Activated CD8-positive, alpha-beta memory T cell treated with anti-CD3 and anti-CD28 coated beads for 48 hours (primary cell): ENCODE data around the gene YIPF5.

ENCODE experiments used
- DNase-seq, 3 experiments: peaks; one replicate each; pipeline ENCODE4 v3.0.0-alpha.2; 2020; ENCODE audit warnings: low read depth in 2 of 3, low spot score in 2 of 3

The YIPF5 gene

DNA sequence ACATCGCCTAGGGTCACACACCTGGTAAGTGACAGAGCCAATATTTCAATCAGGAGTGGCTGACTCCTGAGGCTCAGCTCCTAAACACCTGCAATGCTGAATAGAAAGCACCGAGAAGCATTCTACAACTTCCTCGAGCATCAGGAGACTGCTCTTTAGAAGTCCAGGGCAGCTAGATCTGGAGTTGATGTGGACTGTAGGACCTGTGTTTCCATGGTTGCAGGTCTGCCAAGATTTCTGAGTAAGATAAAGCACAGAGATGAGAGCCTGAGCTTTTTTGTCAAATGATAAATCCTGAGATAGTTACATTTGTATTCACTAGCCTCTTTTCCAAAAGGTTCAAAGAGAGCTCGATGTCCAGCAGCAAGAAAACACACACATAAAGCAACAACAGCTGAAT lies 43.8 kb downstream of the YIPF5 start:
- DNase-seq, result no peak

DNA sequence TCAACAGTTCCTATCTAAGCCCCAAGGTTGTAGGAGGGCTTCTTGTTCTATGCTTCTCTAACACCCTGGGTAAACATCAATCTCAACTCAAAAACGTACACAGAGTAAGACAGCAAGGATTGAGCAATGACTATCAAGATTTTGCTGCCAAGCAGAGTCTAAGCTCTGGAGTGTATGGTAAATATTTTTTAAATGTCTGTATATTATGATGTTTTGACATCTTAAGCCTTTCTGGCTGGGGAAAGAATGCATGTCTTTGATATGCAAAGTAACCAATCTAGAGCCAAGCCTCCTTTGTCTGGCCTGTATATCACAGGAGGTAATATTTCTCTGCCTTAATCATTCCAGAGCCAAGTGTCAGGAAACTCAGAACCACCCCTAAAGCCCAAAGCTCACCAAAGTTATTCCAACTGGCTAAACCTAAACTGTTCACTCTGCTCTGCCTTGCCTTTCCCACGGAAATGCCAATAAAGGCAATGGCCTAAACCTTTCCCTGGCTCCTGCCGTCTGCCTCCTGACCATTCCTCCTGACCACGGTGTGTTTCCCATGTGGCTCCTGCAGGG lies 45.2 kb downstream of the YIPF5 start:
- DNase-seq, result no peak

DNA sequence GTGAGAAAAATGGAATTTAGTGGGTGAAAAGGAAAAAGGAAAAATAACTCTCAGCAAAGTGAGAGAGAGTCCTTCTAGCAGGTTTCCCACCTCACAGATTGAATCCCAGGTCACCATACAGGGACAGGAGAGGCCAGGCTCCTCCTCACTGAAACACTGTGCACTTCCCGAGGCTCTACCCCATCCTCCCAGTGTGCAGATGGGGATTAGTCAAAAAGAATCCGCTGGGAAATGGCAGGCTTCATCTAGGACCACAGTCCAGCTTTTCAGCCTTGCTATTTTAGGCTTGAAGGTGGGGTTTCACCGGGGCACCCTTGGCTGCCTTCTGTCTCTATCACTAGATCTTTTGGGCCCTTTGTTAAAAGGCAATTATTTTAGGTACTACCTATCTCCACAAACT lies 47.8 kb downstream of the YIPF5 start:
- DNase-seq, result no peak

DNA sequence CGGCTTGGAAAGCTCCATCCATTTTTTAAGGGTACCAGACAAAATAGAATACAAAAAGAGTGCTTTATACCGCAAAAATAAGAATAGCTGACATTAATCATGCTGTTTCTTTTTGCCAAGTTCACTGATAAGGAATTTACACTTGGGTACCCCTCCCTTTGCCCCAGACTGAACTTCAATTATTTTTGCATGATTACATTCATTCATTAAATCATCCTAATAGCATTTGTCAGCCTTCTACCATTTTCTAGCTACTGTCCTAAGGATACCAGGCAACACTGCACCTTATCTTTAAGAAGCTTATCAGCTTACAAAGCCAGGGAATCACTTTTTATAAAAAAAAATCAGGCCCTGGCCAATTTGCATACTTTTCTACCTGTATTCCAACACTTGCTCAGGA lies 48.4 kb downstream of the YIPF5 start:
- no peak for DNase-seq

DNA sequence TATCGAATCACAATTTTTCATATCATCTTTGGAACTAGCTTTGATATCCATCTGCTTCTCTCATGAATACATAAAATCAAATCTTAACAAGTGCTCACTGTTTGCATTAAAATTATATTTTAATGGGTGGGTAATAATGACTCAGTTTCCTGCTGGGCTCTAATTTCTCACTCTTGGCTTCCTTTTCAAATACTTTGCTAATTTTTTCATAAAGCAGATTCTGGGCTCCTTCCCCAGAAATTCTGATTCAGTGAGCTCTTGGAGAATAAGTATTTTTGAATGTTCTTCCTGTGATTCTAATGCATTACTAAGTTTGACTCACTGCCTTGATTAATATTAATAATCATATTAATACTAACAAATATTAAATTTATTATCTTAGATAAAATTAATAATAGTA lies 48.9 kb downstream of the YIPF5 start:
- no peak for DNase-seq

DNA sequence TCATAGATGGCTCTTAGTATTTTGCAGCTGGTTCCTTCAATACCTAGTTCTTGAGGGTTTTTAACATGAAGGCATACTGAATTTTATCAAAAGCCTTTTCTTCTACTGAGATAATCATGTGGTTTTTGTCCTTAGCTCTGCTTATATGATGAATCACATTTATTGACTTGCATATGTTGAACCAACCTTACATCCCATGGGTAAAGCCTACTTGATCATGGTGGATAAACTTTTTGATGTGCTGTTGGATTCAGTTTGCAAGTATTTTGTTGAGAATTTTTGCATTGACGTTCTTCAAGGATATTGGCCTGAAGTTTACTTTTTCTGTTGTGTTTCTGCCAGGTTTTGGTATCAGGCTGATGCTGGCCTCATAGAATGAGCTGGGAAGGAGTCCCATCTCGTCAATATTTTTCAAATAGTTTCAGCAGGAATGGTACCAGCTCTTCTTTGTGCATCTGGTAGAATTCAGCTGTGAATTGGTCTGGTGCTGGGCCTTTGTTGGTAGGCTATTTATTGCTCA lies 49.7 kb downstream of the YIPF5 start:
- DNase-seq, result no peak

DNA sequence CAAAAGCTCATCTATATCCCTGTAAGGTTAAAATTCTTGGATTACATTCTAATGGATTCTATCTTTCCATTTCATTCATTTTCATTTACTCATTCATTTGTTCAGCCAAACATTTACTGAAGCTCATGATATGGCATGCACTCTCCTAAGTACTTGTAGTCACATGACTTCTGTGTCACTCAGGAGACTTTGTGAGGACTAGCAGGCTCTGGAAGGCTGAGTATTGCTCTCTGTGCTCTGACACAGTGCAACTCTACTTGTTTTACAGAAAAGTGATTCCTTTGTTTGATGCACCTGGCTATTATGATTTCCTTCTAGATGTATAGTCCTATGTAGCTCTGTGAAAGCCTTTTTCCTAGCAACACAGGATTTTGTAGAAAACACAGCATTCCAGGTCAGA lies 53.0 kb downstream of the YIPF5 start:
- DNase-seq, result no peak

DNA sequence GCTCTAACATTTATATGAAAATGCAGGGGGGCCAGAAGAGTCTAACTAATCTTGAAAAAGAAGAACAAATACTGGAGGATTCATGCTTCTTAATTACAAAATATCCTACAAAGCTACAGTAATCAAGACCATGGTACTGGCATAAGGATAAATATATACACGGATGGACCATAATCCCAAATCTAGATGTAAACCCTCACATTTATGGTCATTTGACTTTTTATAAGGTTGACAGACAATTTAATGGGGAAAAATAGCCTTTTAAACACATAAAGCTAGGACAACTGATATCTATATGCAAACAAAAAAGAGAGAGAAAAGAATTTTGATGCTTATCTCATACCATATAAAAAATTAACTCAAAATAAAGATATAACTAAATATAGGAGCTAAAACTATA lies 55.9 kb downstream of the YIPF5 start:
- no peak for DNase-seq
